GM12865 (cell line): ENCODE data around the gene MTHFSD.
"Not testable (repeated sequence)": the region's sequence is repeated elsewhere in the genome, so short reads cannot be mapped to it uniquely, and the experiment has no call there.

Source experiments
- DNase-seq: peaks from one replicate; pipeline ENCODE4 v3.0.0; 2010; ENCODE audit warnings: low read depth
- H3K4me3 ChIP-seq: 2 replicates; pipeline ENCODE4 v1.5.1; 2011; ENCODE audit warnings: mild to moderate bottlenecking, low read depth, low read length, control low read depth
- CTCF ChIP-seq: IDR thresholded peaks from 2 replicates; pipeline ENCODE4 v1.5.1; 2011; ENCODE audit warnings: low read length, control low read depth, low read depth, inconsistent platforms; ENCODE audit not compliant: insufficient read depth; ENCODE audit errors: missing control alignments

MTHFSD gene

GRCh38 chr16:86590501-86591144 is 35.6 kb upstream of the MTHFSD start:
- H3K4me3 ChIP-seq = no peak overlapping the region
- DNase-seq = no peak
- TF ChIP-seq CTCF = no peak

GRCh38 chr16:86587955-86588354 is 32.9 kb upstream of the MTHFSD start:
- DNase-seq, H3K4me3 ChIP-seq: not testable (repeated sequence)

GRCh38 chr16:86587487-86587886 is 32.5 kb upstream of the MTHFSD start:
- TF ChIP-seq CTCF = no peak
- no peak for DNase-seq
- no peak overlapping the region for H3K4me3 ChIP-seq

DNA sequence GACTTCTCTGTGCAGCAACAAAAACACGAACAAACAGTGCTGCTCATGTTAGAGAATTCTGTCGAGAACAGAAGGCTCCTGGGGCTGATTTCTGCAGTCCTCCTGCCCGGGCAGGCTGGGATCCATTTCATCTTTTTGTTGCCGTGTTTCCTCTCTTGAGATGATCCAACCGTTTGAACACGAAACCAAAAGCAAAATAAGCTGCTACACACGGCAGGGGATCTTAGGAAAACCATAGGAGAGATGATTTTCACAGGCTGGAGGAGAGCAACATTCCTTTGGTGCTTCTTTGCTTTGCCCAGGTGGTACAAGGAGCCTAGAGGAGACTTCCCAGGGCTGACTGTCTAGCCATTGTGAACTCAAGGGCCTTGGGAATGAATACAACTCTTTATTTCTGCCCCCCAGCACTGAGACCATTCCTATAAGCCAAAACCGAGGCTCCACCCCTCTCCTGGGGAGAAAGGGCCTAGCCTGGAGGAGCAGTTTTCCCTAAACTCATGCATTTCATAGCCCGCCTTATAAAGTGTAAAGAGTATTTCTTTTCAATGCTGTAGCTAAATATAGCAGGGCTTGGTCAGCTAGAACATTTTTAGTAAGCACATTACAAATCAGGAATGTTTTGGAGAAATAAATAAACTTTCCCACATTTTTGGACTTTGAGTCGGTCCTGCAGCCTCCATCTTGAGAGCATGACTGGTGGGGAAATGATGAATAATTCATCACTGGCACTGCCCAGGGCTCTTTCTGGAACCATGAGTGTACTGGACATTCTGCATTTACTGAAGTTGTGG is 31.0 kb upstream of the MTHFSD start:
- no peak overlapping the region for H3K4me3 ChIP-seq
- TF ChIP-seq CTCF = no peak
- DNase-seq = no peak

- no peak for DNase-seq
- no peak for TF ChIP-seq CTCF
- H3K4me3 ChIP-seq = no peak overlapping the region
These were observed 30.0 kb upstream of the MTHFSD start for GRCh38 chr16:86584726-86585721.

GRCh38 chr16:86584071-86584685 is 29.1 kb upstream of the MTHFSD start:
- no peak overlapping the region for H3K4me3 ChIP-seq
- no peak for DNase-seq
- no peak for TF ChIP-seq CTCF
